Esophagus muscularis mucosa (tissue), 4 donors: ENCODE results near the gene PNCK. TPM values are rescaled to one million over a fixed set of nuclear protein-coding genes. Genes with fewer than 3 reads are reported as not detected.
"Not testable (repeated sequence)": the region's sequence is repeated elsewhere in the genome, so short reads cannot be mapped to it uniquely, and the experiment has no call there.

Source experiments
- DNase-seq: peaks from one replicate; pipeline ENCODE4 v3.0.0-alpha.2; 2017; ENCODE audit errors: extremely low spot score
- H3K27ac ChIP-seq, 4 donors: fragments of 200-600 bp; sonication (generic); replicated peaks in 1 of 4; 1 replicate in 3 of 4; 2 replicates in 1 of 4; pipeline ENCODE4 v1.5.1; 2016 to 2019; ENCODE audit warnings: mild to moderate bottlenecking in 1 of 4
- H3K27me3 ChIP-seq, 4 donors: fragments of 200-600 bp; sonication (generic); one replicate each; pipeline versions ENCODE4 v1.5.1 to v1.6.0; 2016 to 2019
- H3K36me3 ChIP-seq, 4 donors: fragments of 200-600 bp; sonication (generic); one replicate each; pipeline ENCODE4 v1.5.1; 2016 to 2019
- H3K4me1 ChIP-seq, 4 donors: fragments of 200-600 bp; sonication (generic); one replicate each; pipeline ENCODE4 v1.5.1; 2016 to 2019
- H3K4me3 ChIP-seq, 4 donors: fragments of 200-600 bp; sonication (generic); 1 replicate in 2 of 4; 2 replicates in 2 of 4; pipeline ENCODE4 v1.5.1; 2016 to 2019; ENCODE audit warnings: mild to moderate bottlenecking in 4 of 4, moderate library complexity in 1 of 4
- H3K9me3 ChIP-seq, 4 donors: fragments of 200-600 bp; sonication (generic); 1 replicate in 3 of 4; 2 replicates in 1 of 4; pipeline ENCODE4 v1.5.1; 2016 to 2019
- EP300 ChIP-seq: sonication (generic); formaldehyde crosslinking; IDR thresholded peaks from one replicate; pipeline ENCODE4 v1.6.1; 2017; ENCODE audit warnings: antibody characterized with exemption
- POLR2A ChIP-seq: fragments of 450-650 bp; IDR thresholded peaks from one replicate; pipeline ENCODE4 v1.6.1; 2017; ENCODE audit warnings: antibody characterized with exemption, moderate library complexity, mild to moderate bottlenecking, low read depth
- POLR2AphosphoS5 ChIP-seq, 2 donors: sonication (generic); formaldehyde crosslinking; IDR thresholded peaks; one replicate each; pipeline ENCODE4 v1.6.1; 2017; ENCODE audit warnings: antibody characterized with exemption in 2 of 2
- WGBS: methylation state at CpG from one replicate; pipeline ENCODE4 v1.1.5; 2018; 5-methylcytosine and 5-hydroxymethylcytosine counted together
- intact Hi-C: fragments of 100-400 bp; cut with DNase I; formaldehyde crosslinking; loops from one replicate; pipeline ENCODE4 v1.15.1; 2023
- total RNA-seq, 4 donors: library from RNA; depleted of rRNA; stranded (reverse); fragments of >200 nt; gene quantifications; one replicate each; pipeline versions ENCODE4 v1.1.0 to v1.2.1, GENCODE V29; 2016
- TF ChIP-seq, protein P1 (sequence below), 3 experiments: fragments of 200-600 bp in 2 of 3; fragments of 450-650 bp in 1 of 3; sonication (generic) in 2 of 3; IDR thresholded peaks; one replicate each; pipeline ENCODE4 v1.5.1; 2017 to 2019; ENCODE audit warnings: antibody characterized with exemption in 3 of 3, mild to moderate bottlenecking in 2 of 3, moderate library complexity in 1 of 3

The PNCK gene
- total RNA-seq, 4 donors from 2014 or later = 20.5 to 67.8 (median 26.0) TPM

DNA sequence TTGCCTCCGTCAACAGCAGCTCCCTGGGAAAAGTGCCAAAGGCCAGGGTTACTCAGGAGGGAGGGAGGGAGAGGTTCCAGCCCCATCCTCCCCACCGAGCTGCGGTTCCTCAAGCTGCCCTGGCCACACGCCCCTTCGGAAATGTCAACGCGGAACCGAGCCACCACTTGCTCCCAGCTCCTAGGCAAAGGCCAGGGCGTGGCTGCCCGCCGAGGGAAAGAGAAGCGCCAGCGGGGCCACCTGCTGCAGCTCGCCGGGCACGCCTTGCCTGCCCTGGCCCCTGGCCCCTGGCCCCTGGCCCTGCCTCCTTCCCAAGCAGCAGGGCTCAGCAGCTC, 29.4 kb upstream of the PNCK start:
- intact Hi-C loops = no loop called here

GRCh38 chrX:153702336-153703035, 28.9 kb upstream of the PNCK start:
- H3K27ac ChIP-seq = peak overlapping the region; percentile 40 to 70 (median 60)
- intact Hi-C loops = no loop called here
- H3K4me1 ChIP-seq = peaks cover 4 to 56% (median 37%) of the 10 kb centered on the region in 4 donors
- no peak for DNase-seq
- no peaks in the 10 kb centered on the region for H3K27me3 ChIP-seq
- no peaks in the 10 kb centered on the region for H3K9me3 ChIP-seq
- peaks cover 0 to 38% (median 29%) of the 10 kb centered on the region in 4 donors for H3K36me3 ChIP-seq
- H3K4me3 ChIP-seq = no peak overlapping the region
- 77% methylated on average over 22 of the region's 23 CpGs for WGBS
- TF ChIP-seq, protein P1, sequence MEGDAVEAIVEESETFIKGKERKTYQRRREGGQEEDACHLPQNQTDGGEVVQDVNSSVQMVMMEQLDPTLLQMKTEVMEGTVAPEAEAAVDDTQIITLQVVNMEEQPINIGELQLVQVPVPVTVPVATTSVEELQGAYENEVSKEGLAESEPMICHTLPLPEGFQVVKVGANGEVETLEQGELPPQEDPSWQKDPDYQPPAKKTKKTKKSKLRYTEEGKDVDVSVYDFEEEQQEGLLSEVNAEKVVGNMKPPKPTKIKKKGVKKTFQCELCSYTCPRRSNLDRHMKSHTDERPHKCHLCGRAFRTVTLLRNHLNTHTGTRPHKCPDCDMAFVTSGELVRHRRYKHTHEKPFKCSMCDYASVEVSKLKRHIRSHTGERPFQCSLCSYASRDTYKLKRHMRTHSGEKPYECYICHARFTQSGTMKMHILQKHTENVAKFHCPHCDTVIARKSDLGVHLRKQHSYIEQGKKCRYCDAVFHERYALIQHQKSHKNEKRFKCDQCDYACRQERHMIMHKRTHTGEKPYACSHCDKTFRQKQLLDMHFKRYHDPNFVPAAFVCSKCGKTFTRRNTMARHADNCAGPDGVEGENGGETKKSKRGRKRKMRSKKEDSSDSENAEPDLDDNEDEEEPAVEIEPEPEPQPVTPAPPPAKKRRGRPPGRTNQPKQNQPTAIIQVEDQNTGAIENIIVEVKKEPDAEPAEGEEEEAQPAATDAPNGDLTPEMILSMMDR (IDR thresholded peaks at IDR 0.05) = no peak
- TF ChIP-seq POLR2A = no peak
- TF ChIP-seq POLR2AphosphoS5 (IDR thresholded peaks at IDR 0.05) = no peak
- TF ChIP-seq EP300 = no peak

More for the DNA sequence above, 29.4 kb upstream of the PNCK start:
- TF ChIP-seq POLR2AphosphoS5 (IDR thresholded peaks at IDR 0.05) (peak in 1 of 2 donors; percentile 29), EP300 (no peak)
- Histone ChIP-seq H3K27me3 (no peaks in the 10 kb centered on the region), H3K9me3 (no peaks in the 10 kb centered on the region), H3K27ac (peak overlapping the region; percentile 51 to 70 (median 66)), H3K4me3 (no peak overlapping the region), H3K36me3 (peaks cover 0 to 38% (median 29%) of the 10 kb centered on the region in 4 donors), H3K4me1 (peaks cover 4 to 59% (median 40%) of the 10 kb centered on the region in 4 donors)
- no peak for DNase-seq
- WGBS = 57% methylated on average over 3 of the region's 16 CpGs

DNA sequence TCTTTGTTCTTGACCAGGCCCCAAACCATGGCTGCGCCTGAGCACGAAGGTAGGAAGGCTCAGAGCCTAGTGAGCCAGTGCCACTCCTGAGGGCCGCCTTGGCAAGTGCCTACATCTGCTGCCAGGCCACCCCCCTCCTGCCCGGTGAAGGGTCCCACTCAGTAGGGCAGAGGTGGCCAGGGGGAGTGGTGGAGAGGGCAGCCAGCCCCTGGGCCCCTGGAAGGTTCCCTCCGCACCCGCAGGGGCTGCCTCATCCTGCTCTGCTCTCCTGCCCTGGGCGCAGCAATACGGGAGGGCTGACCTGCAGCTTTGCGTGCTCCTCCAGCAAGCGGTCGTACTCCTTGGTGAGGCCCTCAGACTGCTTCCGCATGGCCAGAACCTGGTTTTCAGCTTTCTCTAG, 28.1 kb upstream of the PNCK start:
- H3K36me3 ChIP-seq = peaks cover 0 to 41% (median 32%) of the 10 kb centered on the region in 4 donors
- no peaks in the 10 kb centered on the region for H3K27me3 ChIP-seq
- DNase-seq = no peak
- peak overlapping the region in 2 of 4 donors; percentile 69 to 70 for H3K27ac ChIP-seq
- 80% methylated on average over 9 of the region's 12 CpGs for WGBS
- no peaks in the 10 kb centered on the region for H3K9me3 ChIP-seq
- H3K4me3 ChIP-seq = no peak overlapping the region
- intact Hi-C loops = no loop called here
- no peak for TF ChIP-seq POLR2AphosphoS5 (IDR thresholded peaks at IDR 0.05)
- TF ChIP-seq, protein P1 (IDR thresholded peaks at IDR 0.05) = no peak
- H3K4me1 ChIP-seq = peaks cover 4 to 56% (median 36%) of the 10 kb centered on the region in 4 donors

DNA sequence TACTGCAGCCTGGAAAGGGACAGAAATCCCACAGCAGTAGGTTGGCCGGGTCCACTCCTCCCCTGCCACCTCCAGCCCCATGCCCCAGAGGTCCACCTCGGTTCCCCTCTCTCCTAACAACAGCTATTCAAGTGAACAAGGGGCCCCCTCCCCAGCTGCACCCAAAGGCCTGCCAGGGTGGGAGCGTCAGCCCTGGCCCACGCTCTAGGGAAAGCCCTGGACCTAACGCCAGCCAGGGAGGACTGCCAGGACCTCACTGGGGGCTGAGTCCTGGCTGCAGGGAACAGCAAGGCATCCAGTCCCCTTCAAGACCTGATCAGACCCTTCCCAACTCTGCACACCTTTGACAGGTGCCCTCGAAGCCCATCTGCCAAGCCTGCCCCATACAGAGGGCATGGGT, 27.4 kb upstream of the PNCK start:
- Histone ChIP-seq H3K4me1 (peaks cover 4 to 56% (median 36%) of the 10 kb centered on the region in 4 donors), H3K36me3 (peaks cover 0 to 44% (median 34%) of the 10 kb centered on the region in 4 donors), H3K27ac (peak overlapping the region in 2 of 4 donors; percentile 54 to 58), H3K4me3 (no peak overlapping the region), H3K27me3 (no peaks in the 10 kb centered on the region), H3K9me3 (no peaks in the 10 kb centered on the region)
- WGBS = 81% methylated on average over 3 of the region's 6 CpGs
- intact Hi-C loops = no loop called here
- no peak for DNase-seq
- TF ChIP-seq EP300 (no peak), POLR2A (no peak), POLR2AphosphoS5 (IDR thresholded peaks at IDR 0.05) (no peak)
- TF ChIP-seq, protein P1 (IDR thresholded peaks at IDR 0.05) = no peak

DNA sequence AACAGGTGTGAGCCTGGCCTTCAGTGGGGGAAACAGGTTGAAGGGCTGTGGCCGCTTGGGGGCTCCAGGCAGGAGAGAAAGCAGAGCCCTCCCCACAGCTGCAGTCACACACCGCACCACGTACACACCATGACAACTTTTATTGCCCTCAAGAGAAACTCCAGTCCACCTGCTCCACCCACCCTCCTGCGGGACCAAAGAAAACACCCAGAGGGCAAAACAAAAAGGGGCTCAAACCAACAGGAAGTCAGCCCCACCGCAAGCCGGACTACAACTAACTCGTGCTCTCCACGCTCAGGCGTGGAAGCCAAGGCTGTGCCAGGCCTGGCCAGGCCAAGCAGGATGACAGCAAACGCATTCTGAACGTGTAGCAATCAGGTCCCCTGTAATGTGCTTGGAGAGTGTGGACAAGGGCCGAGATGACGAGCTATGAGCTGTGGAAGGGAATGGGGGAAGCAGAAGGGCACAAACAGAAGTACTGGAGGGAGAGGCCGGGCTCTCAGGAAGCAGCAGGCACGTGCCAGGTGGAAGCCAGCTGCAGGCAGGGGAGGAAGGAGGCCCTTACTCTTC, 26.8 kb upstream of the PNCK start:
- Histone ChIP-seq H3K36me3 (peaks cover 0 to 44% (median 34%) of the 10 kb centered on the region in 4 donors), H3K9me3 (no peaks in the 10 kb centered on the region), H3K4me3 (no peak overlapping the region), H3K27ac (peak overlapping the region; percentile 54 to 59 (median 56)), H3K27me3 (no peaks in the 10 kb centered on the region), H3K4me1 (peaks cover 4 to 51% (median 34%) of the 10 kb centered on the region in 4 donors)
- DNase-seq = no peak
- 83% methylated on average over 12 of the region's 15 CpGs for WGBS
- TF ChIP-seq POLR2AphosphoS5 (IDR thresholded peaks at IDR 0.05) (no peak), POLR2A (no peak), EP300 (no peak)
- TF ChIP-seq, protein P1 (IDR thresholded peaks at IDR 0.05) = no peak
- intact Hi-C loops = no loop called here

GRCh38 chrX:153699784-153700371, 26.3 kb upstream of the PNCK start:
- Histone ChIP-seq H3K27ac (peak overlapping the region; percentile 54 to 59 (median 56)), H3K4me1 (peaks cover 4 to 45% (median 31%) of the 10 kb centered on the region in 4 donors), H3K36me3 (peaks cover 0 to 47% (median 35%) of the 10 kb centered on the region in 4 donors)
- H3K9me3 ChIP-seq, H3K27me3 ChIP-seq, H3K4me3 ChIP-seq, DNase-seq, intact Hi-C loops: not testable (repeated sequence)
- 68% methylated on average over 11 of the region's 18 CpGs for WGBS

DNA sequence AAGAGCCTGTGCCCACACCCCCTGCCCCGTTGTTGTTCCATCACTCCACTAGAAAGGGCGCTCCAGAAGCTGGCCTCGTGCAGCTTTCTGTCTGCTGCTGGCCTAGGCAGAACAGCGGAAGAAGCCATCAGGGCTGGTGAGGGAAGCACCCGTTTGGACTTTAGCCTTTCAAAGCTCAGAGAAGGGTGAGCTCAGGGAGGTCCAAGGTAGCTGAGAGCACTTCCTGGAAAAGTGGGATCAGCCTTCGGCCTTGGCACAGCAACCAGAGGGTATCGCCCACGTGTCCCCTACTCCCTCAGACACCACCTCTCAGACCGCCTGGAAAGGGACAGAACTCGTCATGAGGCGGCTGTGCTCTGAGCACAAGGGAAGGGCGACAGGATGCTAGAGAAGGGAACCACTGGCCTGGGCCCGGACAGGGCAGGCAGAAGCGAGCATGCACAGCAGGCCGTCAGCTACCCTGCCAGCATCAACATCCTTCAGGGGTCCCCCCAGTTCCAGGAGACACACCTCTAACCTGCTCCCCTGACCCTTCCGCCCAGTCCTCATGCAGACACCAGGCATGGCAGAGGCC, 25.7 kb upstream of the PNCK start:
- Histone ChIP-seq H3K4me1 (peaks cover 4 to 40% (median 28%) of the 10 kb centered on the region in 4 donors), H3K36me3 (peaks cover 0 to 52% (median 36%) of the 10 kb centered on the region in 4 donors), H3K27ac (peak overlapping the region in 3 of 4 donors; percentile 54 to 59 (median 58))
- H3K9me3 ChIP-seq, DNase-seq, intact Hi-C loops, H3K4me3 ChIP-seq, H3K27me3 ChIP-seq: not testable (repeated sequence)
- WGBS = 83% methylated on average over 11 of the region's 16 CpGs
